Stimulated activated CD4-positive, alpha-beta T cell treated with anti-CD3 and anti-CD28 coated beads, Interleukin-15, amount 100 ng/mL, for 24 hours (primary cell): ENCODE measurements around the gene PNKD.
A peak's percentile ranks its signal among the peaks of the same experiment; 100 is the strongest.

ENCODE experiments used
- DNase-seq: peaks from one replicate; pipeline ENCODE4 v3.0.0-alpha.2; 2020

Gene PNKD

GRCh38 chr2:218383892-218384519 lies 113.7 kb downstream of the PNKD start:
- no peak for DNase-seq

GRCh38 chr2:218384975-218385374 lies 114.7 kb downstream of the PNKD start:
- no peak for DNase-seq

- DNase-seq: no peak
Observed at GRCh38 chr2:218386505-218387368, 116.4 kb downstream of the PNKD start.

- peak; percentile 37 for DNase-seq
Observed at GRCh38 chr2:218387369-218388194, 117.3 kb downstream of the PNKD start.

GRCh38 chr2:218389333-218390150 lies 119.2 kb downstream of the PNKD start:
- DNase-seq: no peak

GRCh38 chr2:218391202-218391601 lies 120.9 kb downstream of the PNKD start:
- DNase-seq: no peak

- no peak for DNase-seq
Observed at GRCh38 chr2:218392459-218392858, 122.1 kb downstream of the PNKD start.

GRCh38 chr2:218392891-218393462 lies 122.7 kb downstream of the PNKD start:
- no peak for DNase-seq

- DNase-seq: no peak
Observed at GRCh38 chr2:218393750-218394290, 123.5 kb downstream of the PNKD start.

- no peak for DNase-seq
Observed at GRCh38 chr2:218394298-218395089, 124.2 kb downstream of the PNKD start.

GRCh38 chr2:218395090-218395444 lies 124.7 kb downstream of the PNKD start:
- no peak for DNase-seq

GRCh38 chr2:218395456-218395825 lies 125.1 kb downstream of the PNKD start:
- DNase-seq: no peak

- peak; percentile 93 for DNase-seq
Observed at GRCh38 chr2:218395826-218396687, 125.7 kb downstream of the PNKD start.
